Measurements from ENCODE around the gene ZSWIM7. TPM values are rescaled to one million over a fixed set of nuclear protein-coding genes. Genes with fewer than 3 reads are reported as not detected.

The ZSWIM7 gene
- total RNA-seq, 2 experiments from 2014 or later = 14.5 to 18.2 TPM

DNA sequence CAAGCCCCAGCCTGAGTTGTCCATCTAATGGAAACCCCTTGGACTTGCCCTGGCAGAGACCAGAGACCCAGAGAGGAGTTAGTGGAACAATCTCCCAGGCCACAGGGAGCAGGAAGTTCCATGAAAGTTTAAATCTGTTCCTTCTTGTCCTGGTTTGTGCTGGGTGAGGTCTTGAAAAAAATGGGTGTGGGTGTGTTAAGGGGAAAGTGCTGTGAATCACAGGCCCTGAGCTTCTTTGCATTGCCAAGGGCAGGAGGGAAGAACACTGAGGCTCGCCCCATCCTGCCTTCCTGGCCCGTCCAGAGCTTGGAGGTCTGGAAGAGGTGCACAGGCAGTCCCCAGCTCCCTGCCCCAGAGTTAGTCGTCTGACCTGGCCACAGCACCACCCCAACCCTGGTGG is 52.2 kb downstream of the ZSWIM7 start:
- TF ChIP-seq, protein P1, sequence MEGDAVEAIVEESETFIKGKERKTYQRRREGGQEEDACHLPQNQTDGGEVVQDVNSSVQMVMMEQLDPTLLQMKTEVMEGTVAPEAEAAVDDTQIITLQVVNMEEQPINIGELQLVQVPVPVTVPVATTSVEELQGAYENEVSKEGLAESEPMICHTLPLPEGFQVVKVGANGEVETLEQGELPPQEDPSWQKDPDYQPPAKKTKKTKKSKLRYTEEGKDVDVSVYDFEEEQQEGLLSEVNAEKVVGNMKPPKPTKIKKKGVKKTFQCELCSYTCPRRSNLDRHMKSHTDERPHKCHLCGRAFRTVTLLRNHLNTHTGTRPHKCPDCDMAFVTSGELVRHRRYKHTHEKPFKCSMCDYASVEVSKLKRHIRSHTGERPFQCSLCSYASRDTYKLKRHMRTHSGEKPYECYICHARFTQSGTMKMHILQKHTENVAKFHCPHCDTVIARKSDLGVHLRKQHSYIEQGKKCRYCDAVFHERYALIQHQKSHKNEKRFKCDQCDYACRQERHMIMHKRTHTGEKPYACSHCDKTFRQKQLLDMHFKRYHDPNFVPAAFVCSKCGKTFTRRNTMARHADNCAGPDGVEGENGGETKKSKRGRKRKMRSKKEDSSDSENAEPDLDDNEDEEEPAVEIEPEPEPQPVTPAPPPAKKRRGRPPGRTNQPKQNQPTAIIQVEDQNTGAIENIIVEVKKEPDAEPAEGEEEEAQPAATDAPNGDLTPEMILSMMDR (IDR thresholded peaks at IDR 0.05) = no peak
- Mint-ChIP-seq H3K4me1 (ENCODE audit: low read depth) (peaks cover 11% of the 10 kb centered on the region), H3K36me3 (ENCODE audit: low read depth) (no peaks in the 10 kb centered on the region), H3K4me3 (no peak overlapping the region), H3K27me3 (peaks cover 24% of the 10 kb centered on the region), H3K9me3 (no peaks in the 10 kb centered on the region), H3K27ac (no peak overlapping the region)
- ATAC-seq (no peak), DNase-seq (no peak)
- CTCF ChIA-PET = no interaction called here
- intact Hi-C loops (cut with micrococcal nuclease) = no loop called here
- POLR2A ChIA-PET = interaction anchor here (1.3 kb wide), 1 partner anchor 11 kb away, joined by 4 read pairs; no protein-coding TSS in a partner anchor

DNA sequence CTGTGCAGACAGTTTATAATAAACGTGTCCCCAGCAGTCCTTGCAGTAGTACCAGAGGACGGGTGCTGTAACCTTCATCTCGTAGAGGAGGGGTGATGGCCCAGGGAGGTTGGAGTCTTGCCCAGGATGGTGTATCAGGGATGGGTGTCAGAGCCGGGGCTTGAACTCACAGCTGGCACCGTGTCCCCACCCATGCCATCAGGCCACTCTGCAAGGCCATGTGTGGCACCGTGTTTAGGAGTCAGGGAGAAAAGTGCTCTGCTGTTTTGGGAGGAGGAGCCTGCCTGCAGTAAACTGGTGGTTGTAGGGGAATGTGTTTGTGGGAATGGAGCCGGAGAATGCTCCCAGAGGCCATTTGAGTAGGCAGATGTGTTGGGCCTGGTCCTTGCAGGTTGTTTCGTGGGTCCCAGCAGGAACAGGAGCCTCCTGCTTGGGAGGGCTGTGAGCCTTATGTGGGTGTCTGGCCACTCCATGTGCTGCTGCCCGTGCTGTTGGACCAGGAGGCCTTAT is 52.8 kb downstream of the ZSWIM7 start:
- TF ChIP-seq, protein P1 (IDR thresholded peaks at IDR 0.05) = no peak
- intact Hi-C loops (cut with micrococcal nuclease) = no loop called here
- no peaks in the 10 kb centered on the region for H3K36me3 Mint-ChIP-seq (ENCODE audit: low read depth)
- H3K27me3 Mint-ChIP-seq = peaks cover 27% of the 10 kb centered on the region
- DNase-seq (no peak), ATAC-seq (no peak)
- H3K27ac Mint-ChIP-seq = no peak overlapping the region
- ChIA-PET POLR2A (interaction anchor here (0.6 to 3.0 kb wide), 2 partner anchors 12 to 116 kb away, joined by 3 to 19 read pairs; no protein-coding TSS in a partner anchor), CTCF (interaction anchor here (1.8 to 2.0 kb wide), 2 partner anchors 21 to 53 kb away, joined by 5 to 10 read pairs; partner anchors contain the start of genes TTC19 and ZSWIM7)
- peak overlapping the region; percentile 60 for H3K4me3 Mint-ChIP-seq
- peaks cover 11% of the 10 kb centered on the region for H3K4me1 Mint-ChIP-seq (ENCODE audit: low read depth)
- no peaks in the 10 kb centered on the region for H3K9me3 Mint-ChIP-seq

DNA sequence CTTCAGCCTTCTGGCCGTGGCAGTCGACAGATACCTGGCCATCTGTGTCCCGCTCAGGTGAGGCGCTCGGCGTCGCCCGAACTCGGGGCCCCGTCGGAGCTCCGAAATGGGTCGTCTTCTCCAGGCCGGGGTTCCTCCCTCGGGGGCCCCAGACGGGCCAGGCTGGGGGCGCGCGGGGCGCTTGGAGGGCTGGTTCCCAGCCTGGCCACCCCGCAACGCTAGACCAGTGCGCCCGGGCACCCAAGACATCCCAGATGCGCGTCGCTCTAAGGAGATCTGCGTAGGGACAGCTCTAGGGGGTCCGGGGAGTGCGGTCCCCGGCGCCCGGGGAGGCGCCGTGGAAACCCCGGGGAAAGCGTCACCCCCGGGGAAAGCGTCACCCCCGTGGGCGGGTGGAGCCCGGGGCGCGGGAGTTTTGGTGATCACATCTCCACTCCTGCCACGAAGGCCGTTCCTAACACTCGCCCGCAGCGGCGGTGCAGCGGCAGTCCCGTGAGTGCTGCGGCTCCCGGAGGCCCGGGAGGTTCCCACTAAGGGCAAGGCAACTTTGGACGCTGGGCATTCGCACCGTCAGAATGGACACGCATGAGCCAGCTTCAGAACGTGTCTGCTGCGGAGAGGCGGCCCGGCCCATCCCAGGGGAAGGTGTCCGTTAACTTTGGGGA is 53.8 kb downstream of the ZSWIM7 start:
- TF ChIP-seq, protein P1 (IDR thresholded peaks at IDR 0.05) = no peak
- H3K9me3 Mint-ChIP-seq = no peaks in the 10 kb centered on the region
- DNase-seq (peak; percentile 45), ATAC-seq (no peak)
- peak overlapping the region; percentile 76 for H3K4me3 Mint-ChIP-seq
- POLR2A ChIA-PET = interaction anchor here (1.5 to 3.0 kb wide), 3 partner anchors 13 to 54 kb away, joined by 3 to 22 read pairs (median 19); partner anchors contain the start of genes TTC19 and ZSWIM7
- CTCF ChIA-PET = interaction anchor here (0.7 to 2.4 kb wide), 12 partner anchors 9 to 116 kb away, joined by 3 to 14 read pairs (median 4); partner anchors contain the start of genes TTC19 and ZSWIM7
- no peaks in the 10 kb centered on the region for H3K36me3 Mint-ChIP-seq (ENCODE audit: low read depth)
- peaks cover 27% of the 10 kb centered on the region for H3K27me3 Mint-ChIP-seq
- intact Hi-C loops (cut with micrococcal nuclease) = no loop called here
- peaks cover 11% of the 10 kb centered on the region for H3K4me1 Mint-ChIP-seq (ENCODE audit: low read depth)
- H3K27ac Mint-ChIP-seq = peak overlapping the region; percentile 51

DNA sequence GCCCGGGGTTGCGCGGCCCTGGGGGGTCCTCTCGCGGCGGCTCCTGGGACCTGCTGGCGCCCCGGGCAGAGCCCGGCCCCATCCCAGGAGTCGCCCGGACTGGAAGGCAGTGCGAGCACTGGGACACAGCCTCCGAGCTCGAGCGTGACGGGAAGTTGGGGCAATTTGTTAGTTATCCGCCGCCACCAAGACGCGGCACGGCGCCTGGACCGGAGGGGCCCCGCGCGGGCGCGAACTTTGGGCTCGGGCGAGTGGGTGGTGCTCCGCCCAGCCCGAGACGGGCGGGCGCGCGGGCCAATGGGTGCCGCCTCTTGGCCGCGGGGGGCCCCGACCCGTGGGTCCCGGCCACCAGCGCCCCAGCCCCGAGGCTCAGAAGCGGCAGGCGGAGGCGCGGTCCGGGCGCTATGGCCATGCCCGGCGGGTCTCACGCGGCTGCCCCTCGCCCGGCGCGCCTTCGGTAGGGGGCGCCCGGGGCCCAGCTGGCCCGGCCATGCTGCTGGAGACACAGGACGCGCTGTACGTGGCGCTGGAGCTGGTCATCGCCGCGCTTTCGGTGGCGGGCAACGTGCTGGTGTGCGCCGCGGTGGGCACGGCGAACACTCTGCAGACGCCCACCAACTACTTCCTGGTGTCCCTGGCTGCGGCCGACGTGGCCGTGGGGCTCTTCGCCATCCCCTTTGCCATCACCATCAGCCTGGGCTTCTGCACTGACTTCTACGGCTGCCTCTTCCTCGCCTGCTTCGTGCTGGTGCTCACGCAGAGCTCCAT is 54.6 kb downstream of the ZSWIM7 start, which contains the start of gene ADORA2B:
TSS of gene ADORA2B (plus strand) at position 372 of the 768 bp plus-strand sequence. CDS start at position 491, 119 bp downstream.
- Mint-ChIP-seq H3K4me3 (peak within 1 kb of the TSS; percentile 76), H3K9me3 (no peaks in the 10 kb centered on the region), H3K27me3 (peaks cover 27% of the 10 kb centered on the region), H3K27ac (peak within 1 kb of the TSS; percentile 61), H3K4me1 (ENCODE audit: low read depth) (peaks cover 11% of the 10 kb centered on the region), H3K36me3 (ENCODE audit: low read depth) (no peaks in the 10 kb centered on the region)
- ChIA-PET POLR2A (interaction anchor here (0.6 to 3.0 kb wide), 5 partner anchors 14 to 54 kb away, joined by 3 to 22 read pairs (median 4); partner anchors contain the start of genes TTC19 and ZSWIM7), CTCF (interaction anchor here (0.7 to 2.4 kb wide), 14 partner anchors 9 to 116 kb away, joined by 3 to 14 read pairs (median 4); partner anchors contain the start of genes TTC19 and ZSWIM7)
- peak; percentile 73 for DNase-seq
- peak; percentile 88 for ATAC-seq
- TF ChIP-seq, protein P1 (IDR thresholded peaks at IDR 0.05) = peak; percentile 47
- intact Hi-C loops (cut with micrococcal nuclease) = no loop called here

Measured in activated CD8-positive, alpha-beta T cell treated with anti-CD3 and anti-CD28 coated beads for 36 hours (primary cell).